ENCODE measurements around the gene KCTD17.

The KCTD17 gene

GRCh38 chr22:37043828-37044538, 7.6 kb upstream of the KCTD17 start:
- DNase-seq = peak; percentile 45 to 51

DNA sequence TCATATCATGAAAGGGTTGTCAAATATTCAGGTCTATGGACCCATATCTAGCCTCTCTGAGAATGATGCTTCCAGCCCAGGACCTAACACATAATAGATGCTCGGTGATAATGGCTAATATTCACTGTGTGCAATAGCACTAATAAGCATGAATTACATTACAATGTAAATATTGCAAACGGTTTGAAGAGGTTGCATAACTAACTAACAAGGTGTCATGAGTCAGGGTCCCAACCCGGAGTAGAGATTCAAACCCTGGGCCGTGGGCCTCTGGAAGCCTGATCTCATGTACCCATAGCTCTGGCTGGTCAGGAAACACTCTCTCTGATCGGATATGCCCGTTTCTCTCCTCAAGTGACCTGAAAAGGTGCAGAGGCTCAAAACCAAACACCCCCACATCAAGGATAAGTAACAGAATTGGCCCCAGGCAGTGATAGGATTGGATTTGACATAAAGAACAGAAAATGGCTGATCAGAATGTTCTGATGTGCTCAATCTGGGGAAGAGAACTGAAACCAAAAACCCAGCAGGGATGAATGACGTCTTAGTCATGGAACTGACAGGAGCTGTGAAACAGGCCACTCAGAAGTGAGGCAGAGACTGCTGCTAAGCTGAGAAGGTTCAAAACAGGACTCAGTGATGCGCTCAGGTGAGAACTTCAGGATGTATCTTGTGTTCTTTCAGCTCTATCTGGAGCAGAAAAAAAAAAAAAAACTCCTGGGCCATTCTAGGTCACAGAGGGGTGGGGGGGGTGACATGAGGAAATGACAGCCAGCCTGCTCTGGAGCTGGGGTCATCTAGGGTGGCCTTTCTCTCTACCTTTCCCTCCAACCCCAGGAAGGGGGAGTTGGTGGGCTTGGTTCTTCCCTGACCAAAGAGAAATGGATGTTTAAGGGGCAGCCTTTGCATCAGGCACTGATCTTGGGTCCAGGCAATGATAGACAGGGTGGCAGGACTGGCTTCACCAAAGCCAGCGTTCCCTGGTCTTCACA, 6.6 kb upstream of the KCTD17 start:
- no peak for DNase-seq

DNA sequence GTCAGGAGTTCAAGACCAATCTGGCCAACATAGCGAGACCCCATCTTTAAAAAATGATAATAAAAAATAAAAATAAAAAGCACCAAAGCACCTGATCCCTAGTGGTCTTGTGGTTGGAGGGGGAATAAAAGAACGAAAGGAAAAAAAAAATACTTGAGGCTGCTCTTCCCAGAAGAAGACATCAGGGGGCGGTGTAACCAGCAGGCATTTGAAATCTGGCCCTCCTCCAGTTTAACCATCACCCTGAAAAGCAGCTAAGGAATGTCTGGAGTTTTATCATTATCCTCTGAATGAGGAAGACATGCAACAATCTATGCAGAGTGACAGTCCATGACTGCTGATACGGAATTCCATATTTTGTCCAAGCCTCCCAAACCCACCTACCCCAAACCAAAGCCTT, 5.6 kb upstream of the KCTD17 start:
- peak in 1 of 2 donors; percentile 11 for DNase-seq

GRCh38 chr22:37046589-37046988, 5.0 kb upstream of the KCTD17 start:
- no peak for DNase-seq

DNA sequence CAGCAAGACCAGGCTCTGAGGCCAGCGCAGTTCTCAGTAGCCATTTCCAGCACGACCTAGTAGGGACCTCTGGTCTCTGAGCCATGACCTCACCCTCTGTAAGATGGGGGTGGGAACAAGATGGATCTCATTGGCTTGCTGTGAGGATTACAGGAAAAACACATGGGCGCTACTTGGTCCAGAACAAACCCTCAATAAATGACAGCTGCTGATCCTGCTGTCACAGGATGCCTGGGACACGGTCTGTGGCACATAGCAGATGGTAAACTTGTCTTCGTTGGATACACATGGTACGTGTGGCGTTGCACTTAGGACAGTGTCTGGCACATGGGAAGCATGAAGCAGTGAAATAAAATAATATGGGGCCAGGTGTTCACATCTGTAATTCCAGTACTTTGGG, 4.5 kb upstream of the KCTD17 start:
- no peak for DNase-seq

- no peak for DNase-seq
Observed at GRCh38 chr22:37048133-37048532, 3.4 kb upstream of the KCTD17 start.

DNA sequence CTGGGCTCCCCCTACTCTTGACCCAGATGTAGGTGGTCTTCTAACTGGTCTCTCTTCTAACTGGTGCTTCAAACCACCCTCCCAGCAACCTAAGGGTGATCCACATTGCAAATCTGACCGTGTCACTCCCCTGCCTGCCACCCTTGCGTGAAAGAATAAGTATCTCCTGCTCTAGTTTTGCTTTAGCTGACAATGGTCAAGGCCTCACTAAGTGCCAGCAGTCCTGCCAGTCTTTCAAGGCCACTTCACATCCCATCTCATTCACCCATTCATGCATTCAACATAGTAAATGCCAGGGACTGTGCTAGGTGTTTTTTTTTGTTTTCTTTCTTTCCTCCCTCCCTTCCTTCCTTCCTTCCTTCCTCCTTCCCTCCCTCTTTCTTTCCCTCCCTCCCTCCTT, 2.3 kb upstream of the KCTD17 start:
- DNase-seq = no peak

GRCh38 chr22:37050913-37051312, 629 bp upstream of the KCTD17 start:
- DNase-seq = no peak

GRCh38 chr22:37052386-37053309, 1.1 kb downstream of the KCTD17 start:
- no peak for DNase-seq

DNA sequence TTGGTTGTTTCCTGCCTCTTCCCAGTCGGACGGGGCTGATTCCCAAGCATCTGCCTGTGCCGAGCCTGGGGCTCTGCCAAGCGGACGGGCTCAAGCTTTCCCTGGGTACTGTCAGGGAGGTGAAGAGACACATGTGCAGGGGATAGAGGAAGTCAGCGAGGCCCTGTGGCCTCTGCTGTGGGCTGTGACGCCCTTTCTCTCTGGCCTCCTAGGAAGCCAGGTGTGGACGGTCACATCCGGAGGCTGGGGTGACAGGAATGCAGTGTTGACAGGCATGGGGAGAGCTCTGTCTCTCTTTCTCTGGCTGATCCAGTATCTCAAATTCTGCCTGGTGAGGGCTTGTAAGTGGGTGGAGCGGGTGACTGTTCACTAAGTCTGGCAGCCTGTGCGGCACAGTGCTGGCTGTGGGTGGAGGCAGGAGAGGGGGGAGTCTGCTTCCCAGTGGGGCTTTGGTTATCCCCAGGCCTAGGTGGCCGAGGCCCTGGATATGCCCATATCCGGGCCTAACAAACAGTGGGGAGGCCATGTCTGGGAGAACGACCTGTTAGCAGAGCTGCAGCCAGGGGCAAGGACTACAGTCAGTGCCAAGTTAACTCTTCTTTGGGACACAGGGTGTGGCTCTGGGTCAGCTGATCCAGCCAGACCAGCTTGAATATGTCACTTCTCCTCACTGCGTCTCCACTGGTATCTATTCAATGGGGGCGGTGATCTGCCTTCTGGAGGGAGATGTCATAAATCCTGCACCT, 1.9 kb downstream of the KCTD17 start:
- DNase-seq = no peak

DNA sequence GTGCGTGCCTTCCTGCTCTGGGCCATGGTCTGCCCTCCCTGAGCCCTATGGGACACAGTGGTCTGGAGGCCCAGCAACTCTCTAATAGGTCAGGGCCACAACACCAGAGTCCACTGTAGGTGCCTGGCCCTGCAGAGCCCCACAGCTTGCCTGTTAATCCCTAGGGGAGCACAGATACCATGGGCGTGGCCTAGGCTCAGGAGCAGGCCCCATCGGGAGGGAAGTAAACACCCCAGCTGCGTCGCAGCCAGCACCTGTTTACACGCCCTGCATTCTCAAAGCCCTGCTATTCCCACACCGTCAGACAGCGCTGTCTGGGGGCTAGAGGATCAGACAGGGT, 2.5 kb downstream of the KCTD17 start:
- no peak for DNase-seq

- DNase-seq = no peak
Observed at GRCh38 chr22:37054600-37055365, 3.2 kb downstream of the KCTD17 start.

DNA sequence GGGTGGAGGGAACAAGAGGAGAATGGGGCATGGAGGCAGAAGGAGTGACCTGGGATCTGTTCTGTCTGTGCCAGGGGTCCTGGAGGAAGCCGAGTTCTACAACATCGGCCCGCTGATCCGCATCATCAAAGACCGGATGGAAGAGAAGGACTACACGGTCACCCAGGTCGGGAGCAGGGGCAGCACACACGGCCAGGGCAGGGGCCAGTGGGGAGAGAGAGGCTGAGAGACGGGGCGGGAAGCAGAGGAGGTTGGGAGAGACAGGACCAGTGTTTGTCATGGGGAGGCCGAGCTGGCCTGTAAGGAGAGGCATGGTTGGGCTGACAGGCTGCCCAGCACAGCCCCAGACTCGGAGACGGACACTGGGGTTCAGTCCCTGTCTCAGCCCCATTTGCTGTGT, 4.7 kb downstream of the KCTD17 start:
- no peak for DNase-seq

DNA sequence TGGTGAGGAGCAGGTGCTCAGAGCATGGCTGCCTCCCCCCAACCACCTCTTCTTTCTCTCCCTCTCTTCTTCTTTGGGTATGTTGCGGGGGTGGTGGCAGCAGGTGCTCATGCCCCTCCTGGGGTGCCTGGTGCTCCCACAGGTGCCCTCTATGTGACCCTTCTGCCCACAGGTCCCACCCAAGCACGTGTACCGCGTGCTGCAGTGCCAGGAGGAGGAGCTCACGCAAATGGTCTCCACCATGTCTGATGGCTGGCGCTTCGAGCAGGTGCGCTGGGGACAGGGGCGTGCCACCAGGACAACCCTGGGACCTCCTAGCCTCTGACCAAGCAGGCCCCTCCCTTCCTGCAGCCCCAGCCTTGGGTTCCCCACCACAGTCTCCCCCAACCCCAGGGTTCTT, 5.7 kb downstream of the KCTD17 start:
- DNase-seq = no peak

GRCh38 chr22:37057796-37058510, 6.4 kb downstream of the KCTD17 start:
- DNase-seq = no peak

DNA sequence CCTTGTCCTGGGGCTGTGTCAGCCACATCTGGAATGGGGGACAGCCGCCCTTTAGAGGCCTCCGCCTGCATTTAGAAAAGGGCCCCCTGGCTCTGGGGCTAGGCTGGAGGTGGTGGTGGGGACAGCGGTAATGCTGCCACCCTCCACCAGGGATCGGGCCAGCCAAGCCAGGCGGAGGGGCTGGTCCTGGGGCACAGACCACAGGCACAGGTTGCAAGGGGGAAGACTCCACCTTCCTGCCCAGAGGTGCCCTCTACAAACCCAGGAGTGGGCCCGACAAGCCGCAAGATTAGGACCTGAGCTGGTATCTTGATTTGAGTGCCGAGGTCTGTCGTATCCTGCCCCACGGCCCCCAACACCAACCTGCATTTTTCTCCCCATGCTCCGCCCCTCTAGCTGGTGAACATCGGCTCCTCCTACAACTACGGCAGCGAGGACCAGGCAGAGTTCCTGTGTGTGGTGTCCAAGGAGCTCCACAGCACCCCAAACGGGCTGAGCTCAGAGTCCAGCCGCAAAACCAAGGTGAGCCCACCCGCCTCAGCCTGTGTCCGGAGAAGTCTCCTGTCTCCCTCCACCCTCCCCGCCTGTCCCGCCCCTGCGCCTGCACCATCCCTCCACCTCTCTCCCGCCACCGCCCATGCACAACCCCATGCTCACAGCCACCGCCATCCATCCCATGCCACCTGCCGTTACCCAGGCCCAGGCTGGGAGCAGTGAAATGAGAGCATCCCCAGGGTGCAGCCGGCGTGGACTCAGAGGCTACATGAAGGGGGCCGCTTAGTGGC, 7.6 kb downstream of the KCTD17 start:
- DNase-seq = no peak

DNA sequence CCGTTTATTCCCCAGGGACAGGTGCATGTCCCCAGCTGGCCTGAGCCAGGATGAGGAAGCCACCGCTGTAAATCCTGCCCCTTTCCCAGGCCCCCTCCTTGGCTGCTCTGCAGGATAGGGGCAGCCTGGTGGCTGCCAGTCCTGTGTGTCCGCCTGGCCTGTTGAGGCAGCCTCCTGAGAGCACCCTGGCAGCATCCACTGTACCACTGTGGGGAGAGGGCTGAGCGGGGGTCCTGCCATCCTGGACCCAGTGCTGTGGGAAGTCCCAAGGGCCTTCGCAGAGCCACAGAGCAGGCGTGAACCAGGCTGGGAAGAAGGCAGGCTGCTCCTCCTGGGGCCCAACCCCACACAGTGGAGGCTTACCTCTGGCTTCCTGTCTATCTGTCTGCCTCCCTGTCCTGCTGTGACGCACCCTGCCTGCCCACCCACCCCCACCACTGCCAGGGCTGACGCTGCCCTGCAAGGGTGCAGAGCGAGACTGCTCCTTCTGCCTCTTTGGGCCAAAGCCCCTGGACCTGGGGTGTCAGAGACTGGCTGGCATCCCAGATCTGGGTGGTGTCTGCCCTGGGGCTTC, 8.4 kb downstream of the KCTD17 start:
- DNase-seq = no peak

GRCh38 chr22:37060801-37061610, 9.5 kb downstream of the KCTD17 start:
- DNase-seq = no peak
